H1 (cell line): ENCODE data around the gene P3H2. TPM values are rescaled to one million over a fixed set of nuclear protein-coding genes. Genes with fewer than 3 reads are reported as not detected.

Source experiments
- CBX5 ChIP-seq: fragments of 300-800, 300-1000 bp; sonication (generic); IDR thresholded peaks from 2 replicates; pipeline ENCODE4 v1.7.1; 2016; ENCODE audit warnings: antibody characterized with exemption, low read length, low read depth
- HDAC2 ChIP-seq, 2 experiments: fragments of 300-600 bp in 1 of 2; sonication (generic) in 1 of 2; IDR thresholded peaks; 2 replicates each; pipeline ENCODE4 v1.6.1; 2011 to 2012; ENCODE audit warnings: low read depth in 2 of 2, low read length in 2 of 2, mild to moderate bottlenecking in 2 of 2, moderate library complexity in 2 of 2, borderline replicate concordance in 1 of 2, inconsistent platforms in 1 of 2
- POLR2A ChIP-seq, 2 experiments: IDR thresholded peaks; 1 replicate in 1 of 2; 2 replicates in 1 of 2; pipeline ENCODE4 v1.6.1; 2011; ENCODE audit warnings: low read depth in 2 of 2, low read length in 2 of 2, mild to moderate bottlenecking in 2 of 2; ENCODE audit errors: control extremely low read depth in 1 of 2
- POU5F1 ChIP-seq: IDR thresholded peaks from 2 replicates; pipeline ENCODE4 v1.6.1; 2011; ENCODE audit warnings: low read depth, mild to moderate bottlenecking, low read length, moderate library complexity
- SAP30 ChIP-seq: fragments of 300-600 bp; sonication (generic); IDR thresholded peaks from 2 replicates; pipeline ENCODE4 v1.7.1; 2012; ENCODE audit warnings: low read length, moderate library complexity, mild to moderate bottlenecking, inconsistent platforms; ENCODE audit not compliant: insufficient read depth, insufficient replicate concordance
- SIRT6 ChIP-seq: IDR thresholded peaks from one replicate; pipeline ENCODE4 v1.7.1; 2012; ENCODE audit warnings: low read length, inconsistent platforms
- YY1 ChIP-seq: IDR thresholded peaks from 2 replicates; pipeline ENCODE4 v1.6.1; 2011; ENCODE audit warnings: low read depth, mild to moderate bottlenecking, low read length
- polyA plus RNA-seq, 7 experiments: library from polyadenylated mRNA; depleted of rRNA in 3 of 7; stranded (reverse) in 5 of 7; unstranded in 2 of 7; fragments of >200 nt in 5 of 7; fragments of 200-250 nt in 2 of 7; gene quantifications; 1 replicate in 5 of 7; 2 replicates in 1 of 7; 4 replicates in 1 of 7; pipeline versions ENCODE4 v1.2.1 to v1.2.3, GENCODE V29; 2011 to 2013; ENCODE audit warnings: missing spikeins in 2 of 7, mixed read lengths in 2 of 7
- total RNA-seq: library from RNA; stranded (reverse); fragmentation: NEBNext Ultra II Directional; extraction: Animal tissue kit (Norgen Biotek cat#: 25700); gene quantifications from 2 replicates; pipeline ENCODE4 v1.2.1, GENCODE V29; 2021
- TF ChIP-seq, protein P1 (sequence below): fragments of 300-600 bp; sonication (generic); IDR thresholded peaks from 2 replicates; pipeline ENCODE4 v1.7.1; 2012; ENCODE audit warnings: low read length, moderate library complexity, mild to moderate bottlenecking, inconsistent platforms; ENCODE audit not compliant: insufficient replicate concordance
- TF ChIP-seq, protein P2 (sequence below), 3 experiments: IDR thresholded peaks; 1 replicate in 2 of 3; 2 replicates in 1 of 3; pipeline versions ENCODE4 v1.5.1 to v1.6.1; 2011; ENCODE audit warnings: low read length in 3 of 3, mild to moderate bottlenecking in 3 of 3, inconsistent platforms in 2 of 3, low read depth in 1 of 3, moderate library complexity in 1 of 3; ENCODE audit not compliant: insufficient read depth in 1 of 3; ENCODE audit errors: control extremely low read depth in 1 of 3

P3H2 gene
- total and polyA plus RNA-seq, 2 of the 8 experiments (the other 6 are each of a cell fraction or from before 2014, with no cell fraction given) = 40.5 to 60.4 TPM

DNA sequence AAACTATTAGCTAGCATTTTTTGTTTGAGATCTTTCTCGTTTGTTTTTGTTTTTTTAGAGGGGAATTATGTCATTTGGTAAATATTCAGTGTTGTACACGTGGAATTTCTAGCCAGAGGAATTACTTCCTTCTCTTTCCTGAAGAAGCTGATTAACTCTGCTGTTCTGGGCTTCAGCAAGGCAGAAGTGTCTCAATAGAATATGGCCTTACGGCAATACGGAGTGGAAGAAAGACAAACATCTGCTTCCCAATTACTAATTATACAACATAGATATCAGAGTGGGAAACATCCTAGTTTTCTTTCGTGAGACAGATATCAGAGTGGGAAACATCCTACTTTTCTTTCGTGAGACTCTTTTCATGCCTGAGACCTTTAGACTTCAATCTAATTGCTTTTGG, 11.9 kb downstream of the P3H2 start (continued):
- TF ChIP-seq, protein P1, sequence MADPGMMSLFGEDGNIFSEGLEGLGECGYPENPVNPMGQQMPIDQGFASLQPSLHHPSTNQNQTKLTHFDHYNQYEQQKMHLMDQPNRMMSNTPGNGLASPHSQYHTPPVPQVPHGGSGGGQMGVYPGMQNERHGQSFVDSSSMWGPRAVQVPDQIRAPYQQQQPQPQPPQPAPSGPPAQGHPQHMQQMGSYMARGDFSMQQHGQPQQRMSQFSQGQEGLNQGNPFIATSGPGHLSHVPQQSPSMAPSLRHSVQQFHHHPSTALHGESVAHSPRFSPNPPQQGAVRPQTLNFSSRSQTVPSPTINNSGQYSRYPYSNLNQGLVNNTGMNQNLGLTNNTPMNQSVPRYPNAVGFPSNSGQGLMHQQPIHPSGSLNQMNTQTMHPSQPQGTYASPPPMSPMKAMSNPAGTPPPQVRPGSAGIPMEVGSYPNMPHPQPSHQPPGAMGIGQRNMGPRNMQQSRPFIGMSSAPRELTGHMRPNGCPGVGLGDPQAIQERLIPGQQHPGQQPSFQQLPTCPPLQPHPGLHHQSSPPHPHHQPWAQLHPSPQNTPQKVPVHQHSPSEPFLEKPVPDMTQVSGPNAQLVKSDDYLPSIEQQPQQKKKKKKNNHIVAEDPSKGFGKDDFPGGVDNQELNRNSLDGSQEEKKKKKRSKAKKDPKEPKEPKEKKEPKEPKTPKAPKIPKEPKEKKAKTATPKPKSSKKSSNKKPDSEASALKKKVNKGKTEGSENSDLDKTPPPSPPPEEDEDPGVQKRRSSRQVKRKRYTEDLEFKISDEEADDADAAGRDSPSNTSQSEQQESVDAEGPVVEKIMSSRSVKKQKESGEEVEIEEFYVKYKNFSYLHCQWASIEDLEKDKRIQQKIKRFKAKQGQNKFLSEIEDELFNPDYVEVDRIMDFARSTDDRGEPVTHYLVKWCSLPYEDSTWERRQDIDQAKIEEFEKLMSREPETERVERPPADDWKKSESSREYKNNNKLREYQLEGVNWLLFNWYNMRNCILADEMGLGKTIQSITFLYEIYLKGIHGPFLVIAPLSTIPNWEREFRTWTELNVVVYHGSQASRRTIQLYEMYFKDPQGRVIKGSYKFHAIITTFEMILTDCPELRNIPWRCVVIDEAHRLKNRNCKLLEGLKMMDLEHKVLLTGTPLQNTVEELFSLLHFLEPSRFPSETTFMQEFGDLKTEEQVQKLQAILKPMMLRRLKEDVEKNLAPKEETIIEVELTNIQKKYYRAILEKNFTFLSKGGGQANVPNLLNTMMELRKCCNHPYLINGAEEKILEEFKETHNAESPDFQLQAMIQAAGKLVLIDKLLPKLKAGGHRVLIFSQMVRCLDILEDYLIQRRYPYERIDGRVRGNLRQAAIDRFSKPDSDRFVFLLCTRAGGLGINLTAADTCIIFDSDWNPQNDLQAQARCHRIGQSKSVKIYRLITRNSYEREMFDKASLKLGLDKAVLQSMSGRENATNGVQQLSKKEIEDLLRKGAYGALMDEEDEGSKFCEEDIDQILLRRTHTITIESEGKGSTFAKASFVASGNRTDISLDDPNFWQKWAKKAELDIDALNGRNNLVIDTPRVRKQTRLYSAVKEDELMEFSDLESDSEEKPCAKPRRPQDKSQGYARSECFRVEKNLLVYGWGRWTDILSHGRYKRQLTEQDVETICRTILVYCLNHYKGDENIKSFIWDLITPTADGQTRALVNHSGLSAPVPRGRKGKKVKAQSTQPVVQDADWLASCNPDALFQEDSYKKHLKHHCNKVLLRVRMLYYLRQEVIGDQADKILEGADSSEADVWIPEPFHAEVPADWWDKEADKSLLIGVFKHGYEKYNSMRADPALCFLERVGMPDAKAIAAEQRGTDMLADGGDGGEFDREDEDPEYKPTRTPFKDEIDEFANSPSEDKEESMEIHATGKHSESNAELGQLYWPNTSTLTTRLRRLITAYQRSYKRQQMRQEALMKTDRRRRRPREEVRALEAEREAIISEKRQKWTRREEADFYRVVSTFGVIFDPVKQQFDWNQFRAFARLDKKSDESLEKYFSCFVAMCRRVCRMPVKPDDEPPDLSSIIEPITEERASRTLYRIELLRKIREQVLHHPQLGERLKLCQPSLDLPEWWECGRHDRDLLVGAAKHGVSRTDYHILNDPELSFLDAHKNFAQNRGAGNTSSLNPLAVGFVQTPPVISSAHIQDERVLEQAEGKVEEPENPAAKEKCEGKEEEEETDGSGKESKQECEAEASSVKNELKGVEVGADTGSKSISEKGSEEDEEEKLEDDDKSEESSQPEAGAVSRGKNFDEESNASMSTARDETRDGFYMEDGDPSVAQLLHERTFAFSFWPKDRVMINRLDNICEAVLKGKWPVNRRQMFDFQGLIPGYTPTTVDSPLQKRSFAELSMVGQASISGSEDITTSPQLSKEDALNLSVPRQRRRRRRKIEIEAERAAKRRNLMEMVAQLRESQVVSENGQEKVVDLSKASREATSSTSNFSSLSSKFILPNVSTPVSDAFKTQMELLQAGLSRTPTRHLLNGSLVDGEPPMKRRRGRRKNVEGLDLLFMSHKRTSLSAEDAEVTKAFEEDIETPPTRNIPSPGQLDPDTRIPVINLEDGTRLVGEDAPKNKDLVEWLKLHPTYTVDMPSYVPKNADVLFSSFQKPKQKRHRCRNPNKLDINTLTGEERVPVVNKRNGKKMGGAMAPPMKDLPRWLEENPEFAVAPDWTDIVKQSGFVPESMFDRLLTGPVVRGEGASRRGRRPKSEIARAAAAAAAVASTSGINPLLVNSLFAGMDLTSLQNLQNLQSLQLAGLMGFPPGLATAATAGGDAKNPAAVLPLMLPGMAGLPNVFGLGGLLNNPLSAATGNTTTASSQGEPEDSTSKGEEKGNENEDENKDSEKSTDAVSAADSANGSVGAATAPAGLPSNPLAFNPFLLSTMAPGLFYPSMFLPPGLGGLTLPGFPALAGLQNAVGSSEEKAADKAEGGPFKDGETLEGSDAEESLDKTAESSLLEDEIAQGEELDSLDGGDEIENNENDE = no peak
- TF ChIP-seq SIRT6 (no peak), YY1 (no peak), POU5F1 (no peak), POLR2A (IDR thresholded peaks at IDR 0.05; ENCODE audit: control extremely low read depth in 1 of 2, low read depth in 2 of 2, low read length in 2 of 2) (no peak), SAP30 (no peak), CBX5 (no peak), HDAC2 (IDR thresholded peaks at IDR 0.05; ENCODE audit: borderline replicate concordance in 1 of 2, low read depth in 2 of 2, low read length in 2 of 2) (no peak)
- TF ChIP-seq, protein P2, sequence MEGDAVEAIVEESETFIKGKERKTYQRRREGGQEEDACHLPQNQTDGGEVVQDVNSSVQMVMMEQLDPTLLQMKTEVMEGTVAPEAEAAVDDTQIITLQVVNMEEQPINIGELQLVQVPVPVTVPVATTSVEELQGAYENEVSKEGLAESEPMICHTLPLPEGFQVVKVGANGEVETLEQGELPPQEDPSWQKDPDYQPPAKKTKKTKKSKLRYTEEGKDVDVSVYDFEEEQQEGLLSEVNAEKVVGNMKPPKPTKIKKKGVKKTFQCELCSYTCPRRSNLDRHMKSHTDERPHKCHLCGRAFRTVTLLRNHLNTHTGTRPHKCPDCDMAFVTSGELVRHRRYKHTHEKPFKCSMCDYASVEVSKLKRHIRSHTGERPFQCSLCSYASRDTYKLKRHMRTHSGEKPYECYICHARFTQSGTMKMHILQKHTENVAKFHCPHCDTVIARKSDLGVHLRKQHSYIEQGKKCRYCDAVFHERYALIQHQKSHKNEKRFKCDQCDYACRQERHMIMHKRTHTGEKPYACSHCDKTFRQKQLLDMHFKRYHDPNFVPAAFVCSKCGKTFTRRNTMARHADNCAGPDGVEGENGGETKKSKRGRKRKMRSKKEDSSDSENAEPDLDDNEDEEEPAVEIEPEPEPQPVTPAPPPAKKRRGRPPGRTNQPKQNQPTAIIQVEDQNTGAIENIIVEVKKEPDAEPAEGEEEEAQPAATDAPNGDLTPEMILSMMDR (IDR thresholded peaks at IDR 0.05; ENCODE audit: control extremely low read depth in 1 of 3, insufficient read depth in 1 of 3, low read depth in 1 of 3, low read length in 3 of 3) = no peak
